ENCODE data around the gene ARSA. TPM values are rescaled to one million over a fixed set of nuclear protein-coding genes. Genes with fewer than 3 reads are reported as not detected.
A peak's percentile ranks its signal among the peaks of the same experiment; 100 is the strongest.

ARSA gene
- polyA plus RNA-seq, 3 donors: 11.9 to 85.2 (median 12.1) TPM

DNA sequence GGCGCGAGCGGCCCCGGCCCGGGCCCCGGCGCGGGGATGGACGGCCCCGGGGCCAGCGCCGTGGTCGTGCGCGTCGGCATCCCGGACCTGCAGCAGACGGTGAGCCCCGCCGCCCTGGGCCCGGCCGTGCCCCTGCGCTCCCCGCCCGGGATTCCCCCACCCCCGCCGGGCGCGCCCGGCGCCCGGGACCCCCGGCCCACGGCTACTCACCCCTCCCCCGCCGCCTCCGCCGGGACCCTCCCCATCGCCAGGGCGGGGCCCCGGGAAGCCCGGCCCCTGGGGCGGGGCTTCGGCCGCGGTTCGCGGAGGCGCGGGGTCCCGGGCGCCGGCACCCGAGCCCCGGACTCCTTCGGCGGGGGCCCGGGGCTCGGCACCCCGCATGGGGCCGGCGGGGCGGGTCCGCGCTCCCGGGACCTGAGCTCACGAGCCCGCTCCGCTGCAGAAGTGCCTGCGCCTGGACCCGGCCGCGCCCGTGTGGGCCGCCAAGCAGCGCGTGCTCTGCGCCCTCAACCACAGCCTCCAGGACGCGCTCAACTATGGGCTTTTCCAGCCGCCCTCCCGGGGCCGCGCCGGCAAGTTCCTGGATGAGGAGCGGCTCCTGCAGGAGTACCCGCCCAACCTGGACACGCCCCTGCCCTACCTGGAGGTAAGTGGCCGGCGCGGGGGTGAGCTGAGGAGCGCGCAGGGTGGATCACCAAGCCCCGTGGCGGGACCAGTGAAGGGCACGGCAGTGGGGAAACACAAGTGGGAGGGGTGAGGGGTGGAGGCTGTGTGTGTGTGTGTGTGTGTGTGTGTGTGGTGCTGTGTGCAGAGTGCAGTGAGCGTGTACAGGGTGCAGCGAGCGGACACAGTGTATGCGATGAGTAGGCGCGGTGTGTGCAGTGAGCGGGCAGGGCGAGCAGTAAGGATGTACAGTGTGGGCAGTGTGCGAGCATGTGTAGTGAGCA, 46.9 kb upstream of the ARSA start:
- Mint-ChIP-seq H3K4me3 (peak overlapping the region; percentile 54 to 62), H3K36me3 (peaks cover 0 to 6% of the 10 kb centered on the region in 2 donors), H3K27ac (no peak overlapping the region), H3K27me3 (ENCODE audit: low read depth in 3 of 3) (peaks cover 51 to 60% (median 56%) of the 10 kb centered on the region in 3 donors), H3K4me1 (peaks cover 13% of the 10 kb centered on the region), H3K9me3 (peaks cover 0 to 16% (median 10%) of the 10 kb centered on the region in 7 donors)
- H2AFZ ChIP-seq (ENCODE audit: insufficient read depth, low read depth, low read length, poor library complexity, severe bottlenecking): no peak overlapping the region
- no peak for DNase-seq
- peaks cover 3 to 16% of the 10 kb centered on the region in 2 donors for H3K9me3 ChIP-seq (replicated peaks in 1 of 2; ENCODE audit: control insufficient read depth in 1 of 2, insufficient read depth in 1 of 2, low read length in 2 of 2)
- no peaks in the 10 kb centered on the region for H4K20me1 ChIP-seq (ENCODE audit: insufficient read depth, low read length)
- H3K9ac ChIP-seq (ENCODE audit: insufficient read depth, low read length, poor library complexity, severe bottlenecking): no peak overlapping the region
- H3K4me1 ChIP-seq (ENCODE audit: control insufficient read depth in 1 of 2, insufficient read depth in 2 of 2, low read length in 2 of 2): peaks cover 12 to 14% of the 10 kb centered on the region in 2 donors
- H3K4me3 ChIP-seq (replicated peaks in 1 of 3; ENCODE audit: low read depth in 2 of 3, low read length in 3 of 3): peak overlapping the region in 2 of 3 experiments; percentile 12 to 47
- H3K27ac ChIP-seq (ENCODE audit: low read depth in 1 of 2, low read length in 2 of 2): no peak overlapping the region
- no peaks in the 10 kb centered on the region for H3K36me3 ChIP-seq (replicated peaks in 1 of 2; ENCODE audit: control insufficient read depth in 1 of 2, insufficient read depth in 2 of 2, low read length in 2 of 2)
- H3K79me2 ChIP-seq (ENCODE audit: insufficient read depth, low read length): no peaks in the 10 kb centered on the region
- TF ChIP-seq CTCF (IDR thresholded peaks at IDR 0.05): no peak
- intact Hi-C loops (cut with micrococcal nuclease): no loop called here
- peak overlapping the region; percentile 70 for H3K4me2 ChIP-seq (replicated peaks; ENCODE audit: extremely low read depth, low read length, poor library complexity, severe bottlenecking)
- H3K27me3 ChIP-seq (ENCODE audit: control insufficient read depth in 2 of 2, insufficient read depth in 2 of 2, low read length in 2 of 2): peaks cover 18 to 51% of the 10 kb centered on the region in 2 donors
- 7% methylated on average over 85 of the region's 105 CpGs for WGBS (ENCODE audit: insufficient coverage)

DNA sequence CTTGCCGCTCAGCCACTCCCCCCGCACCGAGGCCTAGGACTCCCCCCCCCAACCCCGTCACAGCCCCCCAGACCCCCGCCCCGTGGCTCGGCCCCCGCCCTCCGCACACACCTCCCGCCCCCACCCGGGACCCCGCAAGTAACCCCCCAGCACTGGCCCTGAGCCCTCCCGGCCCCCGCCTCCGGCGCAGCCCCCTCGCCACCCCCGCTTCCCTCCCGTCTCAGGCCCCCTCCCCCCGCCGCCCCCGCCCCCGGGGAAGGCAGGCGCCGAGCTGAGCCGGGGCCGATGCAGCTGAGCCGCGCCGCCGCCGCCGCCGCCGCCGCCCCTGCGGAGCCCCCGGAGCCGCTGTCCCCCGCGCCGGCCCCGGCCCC, 46.2 kb upstream of the ARSA start:
- no peak overlapping the region for H3K4me2 ChIP-seq (replicated peaks; ENCODE audit: extremely low read depth, low read length, poor library complexity, severe bottlenecking)
- intact Hi-C loops (cut with micrococcal nuclease): no loop called here
- H3K9me3 ChIP-seq (replicated peaks in 1 of 2; ENCODE audit: control insufficient read depth in 1 of 2, insufficient read depth in 1 of 2, low read length in 2 of 2): peaks cover 3 to 16% of the 10 kb centered on the region in 2 donors
- H3K4me3 ChIP-seq (replicated peaks in 1 of 3; ENCODE audit: low read depth in 2 of 3, low read length in 3 of 3): no peak overlapping the region
- H3K9me3 Mint-ChIP-seq: peaks cover 0 to 13% (median 9%) of the 10 kb centered on the region in 7 donors
- no peaks in the 10 kb centered on the region for H3K79me2 ChIP-seq (ENCODE audit: insufficient read depth, low read length)
- WGBS (ENCODE audit: insufficient coverage): 0% methylated on average over 11 of the region's 43 CpGs
- H4K20me1 ChIP-seq (ENCODE audit: insufficient read depth, low read length): no peaks in the 10 kb centered on the region
- H3K9ac ChIP-seq (ENCODE audit: insufficient read depth, low read length, poor library complexity, severe bottlenecking): no peak overlapping the region
- no peaks in the 10 kb centered on the region for H3K36me3 ChIP-seq (replicated peaks in 1 of 2; ENCODE audit: control insufficient read depth in 1 of 2, insufficient read depth in 2 of 2, low read length in 2 of 2)
- peaks cover 13% of the 10 kb centered on the region for H3K4me1 Mint-ChIP-seq
- H3K27ac ChIP-seq (ENCODE audit: low read depth in 1 of 2, low read length in 2 of 2): no peak overlapping the region
- peaks cover 18 to 51% of the 10 kb centered on the region in 2 donors for H3K27me3 ChIP-seq (ENCODE audit: control insufficient read depth in 2 of 2, insufficient read depth in 2 of 2, low read length in 2 of 2)
- H3K4me3 Mint-ChIP-seq: peak overlapping the region in 1 of 2 donors; percentile 42
- peaks cover 12 to 14% of the 10 kb centered on the region in 2 donors for H3K4me1 ChIP-seq (ENCODE audit: control insufficient read depth in 1 of 2, insufficient read depth in 2 of 2, low read length in 2 of 2)
- no peak overlapping the region for H2AFZ ChIP-seq (ENCODE audit: insufficient read depth, low read depth, low read length, poor library complexity, severe bottlenecking)
- peaks cover 51 to 61% (median 59%) of the 10 kb centered on the region in 3 donors for H3K27me3 Mint-ChIP-seq (ENCODE audit: low read depth in 3 of 3)
- no peak overlapping the region for H3K27ac Mint-ChIP-seq
- H3K36me3 Mint-ChIP-seq: peaks cover 0 to 6% of the 10 kb centered on the region in 2 donors
- no peak for TF ChIP-seq CTCF (IDR thresholded peaks at IDR 0.05)
- DNase-seq: no peak

Data from CD14-positive monocyte (primary cell).